HEK293 (cell line): ENCODE data around the gene CIDEB.
A peak's percentile ranks its signal among the peaks of the same experiment; 100 is the strongest.

ENCODE experiments used
- FEZF1 ChIP-seq: fragments of 450-650 bp; formaldehyde crosslinking; IDR thresholded peaks from 2 replicates; pipeline ENCODE4 v1.5.1; 2016; ENCODE audit warnings: missing biosample characterization, missing genetic modification characterization
- GLIS2 ChIP-seq: fragments of 450-650 bp; formaldehyde crosslinking; IDR thresholded peaks from 2 replicates; pipeline ENCODE4 v1.5.1; 2016; ENCODE audit warnings: missing biosample characterization, missing genetic modification characterization
- SP3 ChIP-seq: fragments of 450-650 bp; formaldehyde crosslinking; IDR thresholded peaks from 2 replicates; pipeline ENCODE4 v1.5.1; 2016; ENCODE audit warnings: missing biosample characterization, missing genetic modification characterization
- TRIM28 ChIP-seq: IDR thresholded peaks from 2 replicates; pipeline ENCODE4 v1.6.1; 2011; ENCODE audit warnings: low read length, control low read depth, borderline replicate concordance
- ZBTB48 ChIP-seq: fragments of 450-650 bp; formaldehyde crosslinking; IDR thresholded peaks from 2 replicates; pipeline ENCODE4 v1.5.1; 2016; ENCODE audit warnings: missing biosample characterization, missing genetic modification characterization
- ZFP3 ChIP-seq: fragments of 450-650 bp; formaldehyde crosslinking; IDR thresholded peaks from 2 replicates; pipeline ENCODE4 v1.5.1; 2016; ENCODE audit warnings: low read depth, missing biosample characterization, missing genetic modification characterization
- ZNF114 ChIP-seq: fragments of 450-650 bp; formaldehyde crosslinking; IDR thresholded peaks from 2 replicates; pipeline ENCODE4 v1.5.0; 2017; ENCODE audit warnings: missing biosample characterization, missing genetic modification characterization
- ZNF16 ChIP-seq: fragments of 450-650 bp; formaldehyde crosslinking; IDR thresholded peaks from 2 replicates; pipeline ENCODE4 v1.5.1; 2016; ENCODE audit warnings: low read depth, missing biosample characterization, missing genetic modification characterization
- ZNF202 ChIP-seq: fragments of 450-650 bp; formaldehyde crosslinking; IDR thresholded peaks from 2 replicates; pipeline ENCODE4 v1.5.1; 2016; ENCODE audit warnings: missing biosample characterization, missing genetic modification characterization, borderline replicate concordance
- ZNF23 ChIP-seq: fragments of 450-650 bp; formaldehyde crosslinking; IDR thresholded peaks from 2 replicates; pipeline ENCODE4 v1.5.1; 2016; ENCODE audit warnings: missing biosample characterization, missing genetic modification characterization, borderline replicate concordance
- ZNF302 ChIP-seq: fragments of 450-650 bp; formaldehyde crosslinking; IDR thresholded peaks from 2 replicates; pipeline ENCODE4 v1.5.1; 2016; ENCODE audit warnings: missing biosample characterization, missing genetic modification characterization, low read depth
- ZNF311 ChIP-seq: fragments of 450-650 bp; formaldehyde crosslinking; IDR thresholded peaks from 2 replicates; pipeline ENCODE4 v1.5.1; 2017; ENCODE audit warnings: missing biosample characterization, missing genetic modification characterization, borderline replicate concordance
- ZNF555 ChIP-seq: fragments of 450-650 bp; formaldehyde crosslinking; conservative IDR thresholded peaks from 2 replicates; pipeline ENCODE4 v1.5.1; 2017; ENCODE audit warnings: missing biosample characterization, mild to moderate bottlenecking, missing genetic modification characterization, inconsistent platforms
- ZNF561 ChIP-seq: fragments of 450-650 bp; IDR thresholded peaks from 2 replicates; pipeline ENCODE4 v1.5.1; 2018; ENCODE audit warnings: missing biosample characterization, missing genetic modification characterization, borderline replicate concordance
- ZNF600 ChIP-seq: fragments of 450-650 bp; formaldehyde crosslinking; IDR thresholded peaks from 2 replicates; pipeline ENCODE4 v1.5.1; 2016; ENCODE audit warnings: missing biosample characterization, missing genetic modification characterization
- ZNF701 ChIP-seq: fragments of 450-650 bp; formaldehyde crosslinking; IDR thresholded peaks from 2 replicates; pipeline ENCODE4 v1.5.1; 2016; ENCODE audit warnings: missing biosample characterization, missing genetic modification characterization
- ZNF707 ChIP-seq: fragments of 450-650 bp; formaldehyde crosslinking; IDR thresholded peaks from 2 replicates; pipeline ENCODE4 v1.5.1; 2016; ENCODE audit warnings: missing biosample characterization, missing genetic modification characterization
- ZNF768 ChIP-seq: fragments of 450-650 bp; formaldehyde crosslinking; IDR thresholded peaks from 2 replicates; pipeline ENCODE4 v1.5.1; 2018; ENCODE audit warnings: missing biosample characterization, mild to moderate bottlenecking, missing genetic modification characterization
- ZNF776 ChIP-seq: fragments of 450-650 bp; formaldehyde crosslinking; IDR thresholded peaks from 2 replicates; pipeline ENCODE4 v1.5.0; 2017; ENCODE audit warnings: missing biosample characterization, missing genetic modification characterization, borderline replicate concordance
- ZNF792 ChIP-seq: fragments of 450-650 bp; formaldehyde crosslinking; IDR thresholded peaks from 2 replicates; pipeline ENCODE4 v1.5.1; 2016; ENCODE audit warnings: missing biosample characterization, missing genetic modification characterization
- TF ChIP-seq, protein P1 (sequence below): fragments of 450-650 bp; formaldehyde crosslinking; IDR thresholded peaks from 2 replicates; pipeline ENCODE4 v1.5.1; 2016; ENCODE audit warnings: missing biosample characterization, missing genetic modification characterization
- TF ChIP-seq, protein P2 (sequence below): fragments of 450-650 bp; formaldehyde crosslinking; IDR thresholded peaks from 2 replicates; pipeline ENCODE4 v1.5.1; 2017; ENCODE audit warnings: missing biosample characterization, missing genetic modification characterization
- TF ChIP-seq, protein P3 (sequence below): fragments of 450-650 bp; formaldehyde crosslinking; IDR thresholded peaks from 2 replicates; pipeline ENCODE4 v1.5.1; 2016; ENCODE audit warnings: missing biosample characterization, missing genetic modification characterization
- TF ChIP-seq, protein P4 (sequence below): fragments of 450-650 bp; formaldehyde crosslinking; IDR thresholded peaks from 2 replicates; pipeline ENCODE4 v1.5.1; 2016; ENCODE audit warnings: missing biosample characterization, missing genetic modification characterization
- TF ChIP-seq, protein P5 (sequence below): fragments of 450-650 bp; formaldehyde crosslinking; IDR thresholded peaks from 2 replicates; pipeline ENCODE4 v1.5.1; 2016; ENCODE audit warnings: missing biosample characterization, missing genetic modification characterization
- TF ChIP-seq, protein P6 (sequence below): fragments of 450-650 bp; formaldehyde crosslinking; optimal IDR thresholded peaks from 2 replicates; pipeline ENCODE3; 2016; ENCODE audit warnings: missing biosample characterization, mild to moderate bottlenecking, missing genetic modification characterization
- TF ChIP-seq, protein P7 (sequence below): fragments of 450-650 bp; formaldehyde crosslinking; IDR thresholded peaks from 2 replicates; pipeline ENCODE4 v1.5.1; 2017; ENCODE audit warnings: missing biosample characterization, missing genetic modification characterization

CIDEB gene

DNA sequence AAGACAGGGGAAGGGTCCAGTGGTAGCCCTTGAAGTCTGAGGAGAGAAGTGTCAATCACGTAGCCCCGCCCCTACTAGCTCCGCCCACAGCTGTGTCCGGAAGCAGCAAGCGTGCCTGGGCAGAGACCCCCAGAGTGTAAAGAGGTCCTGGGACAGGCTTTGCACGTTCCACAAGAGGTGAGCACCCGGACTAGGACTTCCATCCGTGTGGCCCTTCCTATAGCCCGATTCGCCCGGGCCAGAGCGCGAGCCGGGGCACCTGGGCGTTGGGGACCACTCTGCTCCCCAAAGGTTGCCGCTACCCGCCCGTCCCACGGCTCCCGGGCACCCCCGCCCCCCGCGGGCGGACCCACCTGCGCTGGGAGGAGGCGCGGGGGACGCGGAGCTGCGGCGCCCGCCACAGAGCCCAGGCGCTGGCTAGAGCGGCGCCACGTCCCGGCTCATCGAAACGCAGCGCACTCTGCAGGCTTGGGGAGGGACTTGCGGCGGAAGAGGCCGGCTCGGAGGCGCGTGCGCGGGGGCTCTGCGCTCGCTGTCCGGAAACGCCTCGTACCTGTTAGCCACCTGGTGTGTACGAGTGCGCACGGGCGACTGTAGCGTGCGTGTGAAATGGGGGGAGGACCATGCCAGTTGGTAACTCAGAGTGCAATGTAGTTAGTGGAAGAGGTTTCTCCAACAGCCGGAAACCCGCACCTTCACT, 36.5 kb downstream of the CIDEB start, which contains the start of gene RABGGTA (continued):
- TF ChIP-seq, protein P1, sequence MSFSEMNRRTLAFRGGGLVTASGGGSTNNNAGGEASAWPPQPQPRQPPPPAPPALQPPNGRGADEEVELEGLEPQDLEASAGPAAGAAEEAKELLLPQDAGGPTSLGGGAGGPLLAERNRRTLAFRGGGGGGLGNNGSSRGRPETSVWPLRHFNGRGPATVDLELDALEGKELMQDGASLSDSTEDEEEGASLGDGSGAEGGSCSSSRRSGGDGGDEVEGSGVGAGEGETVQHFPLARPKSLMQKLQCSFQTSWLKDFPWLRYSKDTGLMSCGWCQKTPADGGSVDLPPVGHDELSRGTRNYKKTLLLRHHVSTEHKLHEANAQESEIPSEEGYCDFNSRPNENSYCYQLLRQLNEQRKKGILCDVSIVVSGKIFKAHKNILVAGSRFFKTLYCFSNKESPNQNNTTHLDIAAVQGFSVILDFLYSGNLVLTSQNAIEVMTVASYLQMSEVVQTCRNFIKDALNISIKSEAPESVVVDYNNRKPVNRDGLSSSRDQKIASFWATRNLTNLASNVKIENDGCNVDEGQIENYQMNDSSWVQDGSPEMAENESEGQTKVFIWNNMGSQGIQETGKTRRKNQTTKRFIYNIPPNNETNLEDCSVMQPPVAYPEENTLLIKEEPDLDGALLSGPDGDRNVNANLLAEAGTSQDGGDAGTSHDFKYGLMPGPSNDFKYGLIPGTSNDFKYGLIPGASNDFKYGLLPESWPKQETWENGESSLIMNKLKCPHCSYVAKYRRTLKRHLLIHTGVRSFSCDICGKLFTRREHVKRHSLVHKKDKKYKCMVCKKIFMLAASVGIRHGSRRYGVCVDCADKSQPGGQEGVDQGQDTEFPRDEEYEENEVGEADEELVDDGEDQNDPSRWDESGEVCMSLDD = peak; percentile 95
- TF ChIP-seq, protein P2, sequence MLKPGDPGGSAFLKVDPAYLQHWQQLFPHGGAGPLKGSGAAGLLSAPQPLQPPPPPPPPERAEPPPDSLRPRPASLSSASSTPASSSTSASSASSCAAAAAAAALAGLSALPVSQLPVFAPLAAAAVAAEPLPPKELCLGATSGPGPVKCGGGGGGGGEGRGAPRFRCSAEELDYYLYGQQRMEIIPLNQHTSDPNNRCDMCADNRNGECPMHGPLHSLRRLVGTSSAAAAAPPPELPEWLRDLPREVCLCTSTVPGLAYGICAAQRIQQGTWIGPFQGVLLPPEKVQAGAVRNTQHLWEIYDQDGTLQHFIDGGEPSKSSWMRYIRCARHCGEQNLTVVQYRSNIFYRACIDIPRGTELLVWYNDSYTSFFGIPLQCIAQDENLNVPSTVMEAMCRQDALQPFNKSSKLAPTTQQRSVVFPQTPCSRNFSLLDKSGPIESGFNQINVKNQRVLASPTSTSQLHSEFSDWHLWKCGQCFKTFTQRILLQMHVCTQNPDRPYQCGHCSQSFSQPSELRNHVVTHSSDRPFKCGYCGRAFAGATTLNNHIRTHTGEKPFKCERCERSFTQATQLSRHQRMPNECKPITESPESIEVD = no peak
- TF ChIP-seq ZNF555 (tag by site-specific recombination) (no peak), ZNF776 (tag by site-specific recombination) (no peak), ZNF16 (no peak), ZNF202 (tag by site-specific recombination) (no peak), GLIS2 (tag by site-specific recombination) (peak; percentile 91), ZNF707 (no peak), ZBTB48 (no peak), SP3 (peak; percentile 86), ZNF561 (tag by site-specific recombination) (no peak; the same call in 1 of the 2 replicates), ZNF311 (tag by site-specific recombination) (no peak), FEZF1 (tag by site-specific recombination) (no peak), ZNF792 (tag by site-specific recombination) (no peak), ZNF768 (no peak), ZNF114 (tag by site-specific recombination) (no peak), ZNF23 (tag by site-specific recombination) (no peak), ZFP3 (tag by site-specific recombination) (no peak), ZNF701 (tag by site-specific recombination) (no peak), ZNF600 (tag by site-specific recombination) (peak; percentile 35; the same call in 1 of the 2 replicates), ZNF302 (tag by site-specific recombination) (no peak), TRIM28 (peak; percentile 8; the same call in 1 of the 2 replicates)
- TF ChIP-seq, protein P3, sequence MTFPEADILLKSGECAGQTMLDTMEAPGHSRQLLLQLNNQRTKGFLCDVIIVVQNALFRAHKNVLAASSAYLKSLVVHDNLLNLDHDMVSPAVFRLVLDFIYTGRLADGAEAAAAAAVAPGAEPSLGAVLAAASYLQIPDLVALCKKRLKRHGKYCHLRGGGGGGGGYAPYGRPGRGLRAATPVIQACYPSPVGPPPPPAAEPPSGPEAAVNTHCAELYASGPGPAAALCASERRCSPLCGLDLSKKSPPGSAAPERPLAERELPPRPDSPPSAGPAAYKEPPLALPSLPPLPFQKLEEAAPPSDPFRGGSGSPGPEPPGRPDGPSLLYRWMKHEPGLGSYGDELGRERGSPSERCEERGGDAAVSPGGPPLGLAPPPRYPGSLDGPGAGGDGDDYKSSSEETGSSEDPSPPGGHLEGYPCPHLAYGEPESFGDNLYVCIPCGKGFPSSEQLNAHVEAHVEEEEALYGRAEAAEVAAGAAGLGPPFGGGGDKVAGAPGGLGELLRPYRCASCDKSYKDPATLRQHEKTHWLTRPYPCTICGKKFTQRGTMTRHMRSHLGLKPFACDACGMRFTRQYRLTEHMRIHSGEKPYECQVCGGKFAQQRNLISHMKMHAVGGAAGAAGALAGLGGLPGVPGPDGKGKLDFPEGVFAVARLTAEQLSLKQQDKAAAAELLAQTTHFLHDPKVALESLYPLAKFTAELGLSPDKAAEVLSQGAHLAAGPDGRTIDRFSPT (tag by site-specific recombination) = no peak
- TF ChIP-seq, protein P4, sequence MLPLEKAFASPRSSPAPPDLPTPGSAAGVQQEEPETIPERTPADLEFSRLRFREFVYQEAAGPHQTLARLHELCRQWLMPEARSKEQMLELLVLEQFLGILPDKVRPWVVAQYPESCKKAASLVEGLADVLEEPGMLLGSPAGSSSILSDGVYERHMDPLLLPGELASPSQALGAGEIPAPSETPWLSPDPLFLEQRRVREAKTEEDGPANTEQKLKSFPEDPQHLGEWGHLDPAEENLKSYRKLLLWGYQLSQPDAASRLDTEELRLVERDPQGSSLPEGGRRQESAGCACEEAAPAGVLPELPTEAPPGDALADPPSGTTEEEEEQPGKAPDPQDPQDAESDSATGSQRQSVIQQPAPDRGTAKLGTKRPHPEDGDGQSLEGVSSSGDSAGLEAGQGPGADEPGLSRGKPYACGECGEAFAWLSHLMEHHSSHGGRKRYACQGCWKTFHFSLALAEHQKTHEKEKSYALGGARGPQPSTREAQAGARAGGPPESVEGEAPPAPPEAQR (tag by site-specific recombination) = no peak
- TF ChIP-seq, protein P5, sequence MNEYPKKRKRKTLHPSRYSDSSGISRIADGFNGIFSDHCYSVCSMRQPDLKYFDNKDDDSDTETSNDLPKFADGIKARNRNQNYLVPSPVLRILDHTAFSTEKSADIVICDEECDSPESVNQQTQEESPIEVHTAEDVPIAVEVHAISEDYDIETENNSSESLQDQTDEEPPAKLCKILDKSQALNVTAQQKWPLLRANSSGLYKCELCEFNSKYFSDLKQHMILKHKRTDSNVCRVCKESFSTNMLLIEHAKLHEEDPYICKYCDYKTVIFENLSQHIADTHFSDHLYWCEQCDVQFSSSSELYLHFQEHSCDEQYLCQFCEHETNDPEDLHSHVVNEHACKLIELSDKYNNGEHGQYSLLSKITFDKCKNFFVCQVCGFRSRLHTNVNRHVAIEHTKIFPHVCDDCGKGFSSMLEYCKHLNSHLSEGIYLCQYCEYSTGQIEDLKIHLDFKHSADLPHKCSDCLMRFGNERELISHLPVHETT (tag by site-specific recombination) = no peak; the same call in 1 of the 2 replicates
- TF ChIP-seq, protein P6, sequence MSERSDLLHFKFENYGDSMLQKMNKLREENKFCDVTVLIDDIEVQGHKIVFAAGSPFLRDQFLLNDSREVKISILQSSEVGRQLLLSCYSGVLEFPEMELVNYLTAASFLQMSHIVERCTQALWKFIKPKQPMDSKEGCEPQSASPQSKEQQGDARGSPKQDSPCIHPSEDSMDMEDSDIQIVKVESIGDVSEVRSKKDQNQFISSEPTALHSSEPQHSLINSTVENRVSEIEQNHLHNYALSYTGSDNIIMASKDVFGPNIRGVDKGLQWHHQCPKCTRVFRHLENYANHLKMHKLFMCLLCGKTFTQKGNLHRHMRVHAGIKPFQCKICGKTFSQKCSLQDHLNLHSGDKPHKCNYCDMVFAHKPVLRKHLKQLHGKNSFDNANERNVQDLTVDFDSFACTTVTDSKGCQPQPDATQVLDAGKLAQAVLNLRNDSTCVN (tag by site-specific recombination) = peak; percentile 94
- TF ChIP-seq, protein P7, sequence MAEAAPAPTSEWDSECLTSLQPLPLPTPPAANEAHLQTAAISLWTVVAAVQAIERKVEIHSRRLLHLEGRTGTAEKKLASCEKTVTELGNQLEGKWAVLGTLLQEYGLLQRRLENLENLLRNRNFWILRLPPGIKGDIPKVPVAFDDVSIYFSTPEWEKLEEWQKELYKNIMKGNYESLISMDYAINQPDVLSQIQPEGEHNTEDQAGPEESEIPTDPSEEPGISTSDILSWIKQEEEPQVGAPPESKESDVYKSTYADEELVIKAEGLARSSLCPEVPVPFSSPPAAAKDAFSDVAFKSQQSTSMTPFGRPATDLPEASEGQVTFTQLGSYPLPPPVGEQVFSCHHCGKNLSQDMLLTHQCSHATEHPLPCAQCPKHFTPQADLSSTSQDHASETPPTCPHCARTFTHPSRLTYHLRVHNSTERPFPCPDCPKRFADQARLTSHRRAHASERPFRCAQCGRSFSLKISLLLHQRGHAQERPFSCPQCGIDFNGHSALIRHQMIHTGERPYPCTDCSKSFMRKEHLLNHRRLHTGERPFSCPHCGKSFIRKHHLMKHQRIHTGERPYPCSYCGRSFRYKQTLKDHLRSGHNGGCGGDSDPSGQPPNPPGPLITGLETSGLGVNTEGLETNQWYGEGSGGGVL = peak; percentile 33; the same call in 1 of the 2 replicates
